ENCODE data around the gene PRELID3B.
"Not testable (repeated sequence)": the region's sequence is repeated elsewhere in the genome, so short reads cannot be mapped to it uniquely, and the experiment has no call there.

Gene PRELID3B

GRCh38 chr20:59015411-59015810, 27.2 kb downstream of the PRELID3B start:
- Histone ChIP-seq H3K4me1 (ENCODE audit: control insufficient read depth in 1 of 2, insufficient read depth in 2 of 2, low read length in 2 of 2) (no peaks in the 10 kb centered on the region), H3K27ac (ENCODE audit: low read length) (no peak overlapping the region), H3K36me3 (ENCODE audit: control insufficient read depth in 1 of 2, insufficient read depth in 2 of 2, low read length in 2 of 2) (no peaks in the 10 kb centered on the region), H3K4me3 (ENCODE audit: low read depth in 1 of 2, low read length in 2 of 2) (no peak overlapping the region), H3K9me3 (ENCODE audit: control insufficient read depth in 1 of 2, low read length in 2 of 2) (no peaks in the 10 kb centered on the region), H3K27me3 (ENCODE audit: low read depth, low read length) (no peaks in the 10 kb centered on the region)

GRCh38 chr20:59014680-59015389, 27.8 kb downstream of the PRELID3B start:
- Histone ChIP-seq H3K4me3 (ENCODE audit: low read depth in 1 of 2, low read length in 2 of 2) (no peak overlapping the region), H3K27ac (ENCODE audit: low read length) (no peak overlapping the region), H3K27me3 (ENCODE audit: low read depth, low read length) (no peaks in the 10 kb centered on the region), H3K4me1 (ENCODE audit: control insufficient read depth in 1 of 2, insufficient read depth in 2 of 2, low read length in 2 of 2) (no peaks in the 10 kb centered on the region), H3K36me3 (ENCODE audit: control insufficient read depth in 1 of 2, insufficient read depth in 2 of 2, low read length in 2 of 2) (no peaks in the 10 kb centered on the region), H3K9me3 (ENCODE audit: control insufficient read depth in 1 of 2, low read length in 2 of 2) (no peaks in the 10 kb centered on the region)

- Histone ChIP-seq H3K4me3 (ENCODE audit: low read depth in 1 of 2, low read length in 2 of 2) (no peak overlapping the region), H3K27me3 (ENCODE audit: low read depth, low read length) (no peaks in the 10 kb centered on the region), H3K36me3 (ENCODE audit: control insufficient read depth in 1 of 2, insufficient read depth in 2 of 2, low read length in 2 of 2) (no peaks in the 10 kb centered on the region), H3K4me1 (ENCODE audit: control insufficient read depth in 1 of 2, insufficient read depth in 2 of 2, low read length in 2 of 2) (no peaks in the 10 kb centered on the region), H3K9me3 (ENCODE audit: control insufficient read depth in 1 of 2, low read length in 2 of 2) (no peaks in the 10 kb centered on the region), H3K27ac (ENCODE audit: low read length) (no peak overlapping the region)
Observed at GRCh38 chr20:59013959-59014608, 28.5 kb downstream of the PRELID3B start.

- no peaks in the 10 kb centered on the region for H3K36me3 ChIP-seq (ENCODE audit: control insufficient read depth in 1 of 2, insufficient read depth in 2 of 2, low read length in 2 of 2)
- H3K4me3 ChIP-seq (ENCODE audit: low read depth in 1 of 2, low read length in 2 of 2): no peak overlapping the region
- no peaks in the 10 kb centered on the region for H3K9me3 ChIP-seq (ENCODE audit: control insufficient read depth in 1 of 2, low read length in 2 of 2)
- H3K4me1 ChIP-seq (ENCODE audit: control insufficient read depth in 1 of 2, insufficient read depth in 2 of 2, low read length in 2 of 2): no peaks in the 10 kb centered on the region
- no peaks in the 10 kb centered on the region for H3K27me3 ChIP-seq (ENCODE audit: low read depth, low read length)
- no peak overlapping the region for H3K27ac ChIP-seq (ENCODE audit: low read length)
Observed at GRCh38 chr20:59013031-59013951, 29.3 kb downstream of the PRELID3B start.

- H3K4me1 ChIP-seq (ENCODE audit: control insufficient read depth in 1 of 2, insufficient read depth in 2 of 2, low read length in 2 of 2); H3K4me3 ChIP-seq (ENCODE audit: low read depth in 1 of 2, low read length in 2 of 2); H3K27ac ChIP-seq (ENCODE audit: low read length); H3K9me3 ChIP-seq (ENCODE audit: control insufficient read depth in 1 of 2, low read length in 2 of 2); H3K27me3 ChIP-seq (ENCODE audit: low read depth, low read length); H3K36me3 ChIP-seq (ENCODE audit: control insufficient read depth in 1 of 2, insufficient read depth in 2 of 2, low read length in 2 of 2): not testable (repeated sequence)
Observed at GRCh38 chr20:59011874-59012157, 30.8 kb downstream of the PRELID3B start.

- no peak overlapping the region for H3K4me3 ChIP-seq (ENCODE audit: low read depth in 1 of 2, low read length in 2 of 2)
Observed at GRCh38 chr20:59010995-59011873, 31.4 kb downstream of the PRELID3B start.

GRCh38 chr20:59010321-59010994, 32.1 kb downstream of the PRELID3B start:
- no peaks in the 10 kb centered on the region for H3K36me3 ChIP-seq (ENCODE audit: control insufficient read depth in 1 of 2, insufficient read depth in 2 of 2, low read length in 2 of 2)
- H3K4me3 ChIP-seq (ENCODE audit: low read depth in 1 of 2, low read length in 2 of 2): no peak overlapping the region
- H3K9me3 ChIP-seq (ENCODE audit: control insufficient read depth in 1 of 2, low read length in 2 of 2): no peaks in the 10 kb centered on the region
- no peaks in the 10 kb centered on the region for H3K27me3 ChIP-seq (ENCODE audit: low read depth, low read length)
- H3K27ac ChIP-seq (ENCODE audit: low read length): no peak overlapping the region
- peaks cover 3 to 10% of the 10 kb centered on the region in 2 donors for H3K4me1 ChIP-seq (ENCODE audit: control insufficient read depth in 1 of 2, insufficient read depth in 2 of 2, low read length in 2 of 2)

More at GRCh38 chr20:59010995-59011873, 31.4 kb downstream of the PRELID3B start:
- Histone ChIP-seq H3K9me3 (ENCODE audit: control insufficient read depth in 1 of 2, low read length in 2 of 2) (no peaks in the 10 kb centered on the region), H3K4me1 (ENCODE audit: control insufficient read depth in 1 of 2, insufficient read depth in 2 of 2, low read length in 2 of 2) (peaks cover 0 to 3% of the 10 kb centered on the region in 2 donors), H3K27me3 (ENCODE audit: low read depth, low read length) (no peaks in the 10 kb centered on the region), H3K27ac (ENCODE audit: low read length) (peak overlapping the region; percentile 40), H3K36me3 (ENCODE audit: control insufficient read depth in 1 of 2, insufficient read depth in 2 of 2, low read length in 2 of 2) (no peaks in the 10 kb centered on the region)

- Histone ChIP-seq H3K4me1 (ENCODE audit: control insufficient read depth in 1 of 2, insufficient read depth in 2 of 2, low read length in 2 of 2) (peaks cover 13 to 26% of the 10 kb centered on the region in 2 donors), H3K27me3 (ENCODE audit: low read depth, low read length) (no peaks in the 10 kb centered on the region), H3K36me3 (ENCODE audit: control insufficient read depth in 1 of 2, insufficient read depth in 2 of 2, low read length in 2 of 2) (peaks cover 0 to 3% of the 10 kb centered on the region in 2 donors), H3K9me3 (ENCODE audit: control insufficient read depth in 1 of 2, low read length in 2 of 2) (no peaks in the 10 kb centered on the region), H3K27ac (ENCODE audit: low read length) (no peak overlapping the region), H3K4me3 (ENCODE audit: low read depth in 1 of 2, low read length in 2 of 2) (no peak overlapping the region)
Observed at GRCh38 chr20:59008715-59009336, 33.8 kb downstream of the PRELID3B start.

GRCh38 chr20:59007665-59008511, 34.7 kb downstream of the PRELID3B start:
- Histone ChIP-seq H3K9me3 (ENCODE audit: control insufficient read depth in 1 of 2, low read length in 2 of 2) (no peaks in the 10 kb centered on the region), H3K27me3 (ENCODE audit: low read depth, low read length) (no peaks in the 10 kb centered on the region), H3K4me1 (ENCODE audit: control insufficient read depth in 1 of 2, insufficient read depth in 2 of 2, low read length in 2 of 2) (peaks cover 13 to 34% of the 10 kb centered on the region in 2 donors), H3K36me3 (ENCODE audit: control insufficient read depth in 1 of 2, insufficient read depth in 2 of 2, low read length in 2 of 2) (peaks cover 7 to 9% of the 10 kb centered on the region in 2 donors), H3K27ac (ENCODE audit: low read length) (peak overlapping the region; percentile 31), H3K4me3 (ENCODE audit: low read depth in 1 of 2, low read length in 2 of 2) (peak overlapping the region; percentile 11 to 77)

Data from muscle layer of duodenum (tissue), 2 donors.